Smooth muscle cell (in vitro differentiated cells): ENCODE data around the gene RXFP1. TPM values are rescaled to one million over a fixed set of nuclear protein-coding genes. Genes with fewer than 3 reads are reported as not detected.

Experiments
- DNase-seq: peaks from one replicate; lab custom pipeline; 2025; ENCODE audit not compliant: unreplicated experiment; lab: John Stamatoyannopoulos, UW
- H2AFZ ChIP-seq: fragments of 200-600 bp; sonication (generic); 2 replicates; pipeline ENCODE4 v1.6.0; 2016; ENCODE audit warnings: antibody characterized with exemption, low read depth, mild to moderate bottlenecking
- H3F3A ChIP-seq: fragments of 200-600 bp; sonication (generic); 2 replicates; pipeline ENCODE4 v1.6.0; 2017; ENCODE audit warnings: antibody characterized with exemption, low read depth
- H3K27ac ChIP-seq: fragments of 200-600 bp; sonication (generic); 2 replicates; pipeline ENCODE4 v1.5.1; 2016; ENCODE audit warnings: low read depth, mild to moderate bottlenecking
- H3K27me3 ChIP-seq: fragments of 200-600 bp; sonication (generic); 2 replicates; pipeline ENCODE4 v1.6.1; 2016; ENCODE audit warnings: low read depth, mild to moderate bottlenecking
- H3K36me3 ChIP-seq: fragments of 200-600 bp; sonication (generic); 2 replicates; pipeline ENCODE4 v1.5.1; 2016; ENCODE audit warnings: low read depth
- H3K4me1 ChIP-seq: fragments of 200-600 bp; sonication (generic); 2 replicates; pipeline ENCODE4 v1.5.1; 2016; ENCODE audit warnings: low read depth
- H3K4me2 ChIP-seq: fragments of 200-600 bp; sonication (generic); 2 replicates; pipeline ENCODE4 v1.6.0; 2016; ENCODE audit warnings: mild to moderate bottlenecking
- H3K4me3 ChIP-seq: fragments of 200-600 bp; sonication (generic); 2 replicates; pipeline ENCODE4 v1.5.1; 2016; ENCODE audit warnings: mild to moderate bottlenecking
- H3K79me2 ChIP-seq: fragments of 200-600 bp; sonication (generic); 2 replicates; pipeline ENCODE4 v1.6.0; 2016; ENCODE audit warnings: low read depth, mild to moderate bottlenecking
- H3K9ac ChIP-seq: fragments of 200-600 bp; sonication (generic); 2 replicates; pipeline ENCODE4 v1.6.0; 2016; ENCODE audit warnings: low read depth
- H3K9me3 ChIP-seq: fragments of 200-600 bp; sonication (generic); replicated peaks from 2 replicates; pipeline ENCODE4 v1.5.1; 2016; ENCODE audit warnings: low read depth
- H4K20me1 ChIP-seq: fragments of 200-600 bp; sonication (generic); 2 replicates; pipeline ENCODE4 v1.6.0; 2016; ENCODE audit warnings: low read depth
- CTCF ChIP-seq: fragments of 200-600 bp; sonication (generic); IDR thresholded peaks from 2 replicates; pipeline ENCODE4 v1.5.1; 2017; ENCODE audit warnings: borderline replicate concordance, mild to moderate bottlenecking, antibody characterized with exemption; ENCODE audit not compliant: insufficient read depth, poor library complexity, severe bottlenecking
- WGBS: methylation state at CpG from one replicate; pipeline ENCODE4 v1.1.7; 2016; ENCODE audit warnings: low lambda C conversion rate; 5-methylcytosine and 5-hydroxymethylcytosine counted together
- polyA plus RNA-seq: library from polyadenylated mRNA; unstranded; fragments of >200 nt; fragmentation: Nextera tagmentation; extraction: Ambion mirVana; gene quantifications from 2 replicates; pipeline ENCODE4 v1.2.1, GENCODE V29; 2016
- total RNA-seq: library from RNA; depleted of rRNA; stranded (reverse); fragments of >200 nt; gene quantifications from 2 replicates; pipeline ENCODE4 v1.2.3, GENCODE V29; 2014

The RXFP1 gene
- total and polyA plus RNA-seq, 2 experiments from 2014 or later: not detected

DNA sequence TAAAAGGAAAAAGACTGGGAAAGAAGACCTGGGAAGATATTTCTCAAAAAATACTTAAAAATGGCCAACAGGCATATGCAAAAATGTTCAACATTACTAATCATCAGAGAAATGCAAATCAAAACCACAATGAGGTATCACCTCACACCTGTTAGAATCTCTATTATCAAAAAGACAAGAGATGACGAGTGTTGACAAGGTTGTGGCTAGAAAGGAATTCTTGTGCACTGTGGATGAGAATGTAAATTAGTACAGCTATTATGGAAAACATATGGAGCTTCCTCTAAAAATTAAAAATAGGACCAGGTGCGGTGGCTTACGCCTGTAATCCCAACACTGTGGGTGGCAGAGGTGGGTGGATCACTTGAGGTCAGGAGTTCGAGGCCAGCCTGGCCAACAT is 100.0 kb downstream of the RXFP1 start:
- no peak for TF ChIP-seq CTCF
- no peaks in the 10 kb centered on the region for H3K36me3 ChIP-seq
- H3F3A ChIP-seq: no peaks in the 10 kb centered on the region
- no peak for DNase-seq
- no peak overlapping the region for H2AFZ ChIP-seq
- no peaks in the 10 kb centered on the region for H3K27me3 ChIP-seq
- H3K79me2 ChIP-seq: no peaks in the 10 kb centered on the region
- H3K9ac ChIP-seq: no peak overlapping the region
- H3K27ac ChIP-seq: no peak overlapping the region
- H3K4me1 ChIP-seq: no peaks in the 10 kb centered on the region
- H3K4me3 ChIP-seq: no peak overlapping the region
- H3K4me2 ChIP-seq: no peak overlapping the region
- H3K9me3 ChIP-seq: no peaks in the 10 kb centered on the region
- no peaks in the 10 kb centered on the region for H4K20me1 ChIP-seq
- 91% methylated on average over 4 of the region's 4 CpGs for WGBS

DNA sequence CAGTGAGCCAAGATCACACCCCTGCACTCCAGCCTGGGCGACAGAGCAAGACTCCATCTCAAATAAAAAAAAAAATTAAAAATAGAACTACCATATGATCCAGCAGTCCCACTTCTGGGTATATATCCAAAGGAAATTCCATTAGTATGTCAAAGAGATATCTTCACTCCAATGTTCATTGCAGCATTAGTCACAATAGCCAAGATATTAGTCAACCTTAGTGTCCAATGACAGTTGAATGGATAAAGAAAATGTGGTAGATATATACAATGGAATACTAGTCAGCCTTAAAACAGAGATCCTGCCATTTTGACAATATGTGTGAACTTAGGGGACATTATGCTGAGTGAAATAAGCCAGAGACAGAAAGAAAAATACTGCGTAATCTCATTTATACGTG is 100.6 kb downstream of the RXFP1 start:
- Histone ChIP-seq H3K9ac (no peak overlapping the region), H3K4me2 (no peak overlapping the region), H3K27me3 (no peaks in the 10 kb centered on the region), H3K9me3 (no peaks in the 10 kb centered on the region), H3K4me1 (no peaks in the 10 kb centered on the region), H3F3A (no peaks in the 10 kb centered on the region), H3K79me2 (no peaks in the 10 kb centered on the region), H4K20me1 (no peaks in the 10 kb centered on the region), H3K27ac (no peak overlapping the region), H2AFZ (no peak overlapping the region), H3K4me3 (no peak overlapping the region), H3K36me3 (no peaks in the 10 kb centered on the region)
- DNase-seq: no peak
- TF ChIP-seq CTCF: no peak
- 99% methylated on average over 3 of the region's 3 CpGs for WGBS

DNA sequence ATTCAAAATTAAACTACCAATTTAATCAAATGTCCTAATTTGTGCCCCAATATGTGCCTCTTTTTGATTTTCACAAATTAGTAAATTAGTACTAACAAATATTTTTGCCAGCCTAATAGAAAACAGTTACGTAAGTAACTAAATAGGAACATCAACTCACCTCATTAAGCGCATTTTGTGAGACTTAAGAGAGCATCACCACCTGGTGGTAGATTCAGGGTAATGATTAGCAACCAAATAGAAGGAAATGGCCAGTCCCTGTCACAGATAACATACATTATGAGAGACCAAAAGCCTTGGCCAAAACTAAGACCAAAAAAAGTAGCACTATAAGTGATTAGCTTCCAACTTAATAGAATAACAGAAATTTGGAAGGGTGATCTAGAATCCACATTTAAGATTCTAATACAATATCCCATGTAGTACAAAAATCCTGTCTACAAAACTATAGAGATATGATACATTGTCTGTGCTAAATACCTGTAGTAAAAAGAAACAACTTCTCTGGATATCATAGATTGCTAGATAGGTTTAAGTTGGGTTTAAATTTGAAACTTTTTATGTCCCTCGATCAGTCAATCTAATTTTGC is 103.3 kb downstream of the RXFP1 start:
- no peak overlapping the region for H2AFZ ChIP-seq
- no peak overlapping the region for H3K4me2 ChIP-seq
- no peaks in the 10 kb centered on the region for H3F3A ChIP-seq
- no peaks in the 10 kb centered on the region for H3K4me1 ChIP-seq
- H3K27me3 ChIP-seq: peaks cover 9% of the 10 kb centered on the region
- TF ChIP-seq CTCF: peak; percentile 65
- no peak for DNase-seq
- H4K20me1 ChIP-seq: no peaks in the 10 kb centered on the region
- no peak overlapping the region for H3K27ac ChIP-seq
- WGBS: 28% methylated on average over 3 of the region's 3 CpGs
- no peak overlapping the region for H3K4me3 ChIP-seq
- no peak overlapping the region for H3K9ac ChIP-seq
- H3K79me2 ChIP-seq: no peaks in the 10 kb centered on the region
- H3K9me3 ChIP-seq: no peaks in the 10 kb centered on the region
- no peaks in the 10 kb centered on the region for H3K36me3 ChIP-seq

GRCh38 chr4:158625544-158625943 is 103.9 kb downstream of the RXFP1 start:
- Histone ChIP-seq H4K20me1 (no peaks in the 10 kb centered on the region), H3K27me3 (peaks cover 9% of the 10 kb centered on the region), H3K4me1 (no peaks in the 10 kb centered on the region), H3K9ac (no peak overlapping the region), H3K9me3 (no peaks in the 10 kb centered on the region), H3K27ac (no peak overlapping the region), H2AFZ (no peak overlapping the region), H3K36me3 (no peaks in the 10 kb centered on the region), H3F3A (no peaks in the 10 kb centered on the region), H3K4me3 (no peak overlapping the region), H3K4me2 (no peak overlapping the region), H3K79me2 (no peaks in the 10 kb centered on the region)
- no peak for DNase-seq
- TF ChIP-seq CTCF: no peak
- 84% methylated on average over 2 of the region's 2 CpGs for WGBS
